ENCODE data around the gene RAB42. TPM values are rescaled to one million over a fixed set of nuclear protein-coding genes. Genes with fewer than 3 reads are reported as not detected.

The RAB42 gene
- total and polyA plus RNA-seq, 9 of the 15 experiments (the other 6 are each of a cell fraction or from before 2014, with no cell fraction given), result 0.07 to 0.14 (median 0.12) TPM; not detected in 6

DNA sequence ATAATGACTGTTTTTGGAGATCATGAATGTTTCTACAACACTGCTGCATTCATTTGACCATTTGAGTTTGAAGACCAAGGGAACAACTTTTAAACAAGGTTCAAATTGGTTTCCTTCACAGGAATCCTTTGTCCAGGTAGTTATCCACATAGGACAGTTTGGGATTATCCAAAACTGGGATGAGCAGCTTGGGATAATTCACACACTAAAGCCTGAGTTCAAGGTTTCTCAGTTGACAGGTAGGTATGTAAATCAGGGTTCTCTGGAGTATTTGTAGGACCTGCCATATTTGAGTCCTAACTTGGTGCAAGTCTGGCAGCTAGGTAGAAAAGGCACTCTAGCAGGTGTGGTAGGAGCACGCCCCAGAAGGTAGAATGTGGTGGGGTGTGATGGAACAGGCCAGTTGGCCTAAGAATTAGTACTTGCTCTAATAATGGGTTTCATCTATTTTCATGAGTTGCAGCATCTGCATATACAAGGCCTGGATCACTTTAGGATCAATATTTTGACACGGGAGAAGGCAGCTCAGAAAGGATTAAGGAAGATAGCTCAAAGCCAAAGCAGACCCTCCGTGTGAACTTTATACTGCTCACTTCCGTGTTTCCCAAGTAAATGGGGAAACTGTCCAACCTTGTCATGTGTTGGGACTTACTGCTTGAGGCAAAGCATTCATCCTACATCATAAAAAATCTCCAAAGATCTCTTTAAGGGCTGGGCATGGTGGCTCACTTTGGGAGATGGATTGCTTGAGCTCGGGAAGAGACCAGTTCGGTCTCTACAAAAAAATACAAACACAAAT, 14.1 kb upstream of the RAB42 start (continued):
- TF ChIP-seq MYNN (IDR thresholded peaks at IDR 0.05), result peak; percentile 44; the same call in 1 of the 2 replicates
- no peak for TF ChIP-seq MYNN (CRISPR knock-in tag; IDR thresholded peaks at IDR 0.05)
- TF ChIP-seq NFE2L1 (tag; IDR thresholded peaks at IDR 0.05; ENCODE audit: borderline replicate concordance, low read depth), result no peak
- no peak for TF ChIP-seq CBX1 (IDR thresholded peaks at IDR 0.05; ENCODE audit: low read depth)
- no peak for TF ChIP-seq TEAD4 (IDR thresholded peaks at IDR 0.05; ENCODE audit: low read length)
- TF ChIP-seq TEAD4 (CRISPR knock-in tag; IDR thresholded peaks at IDR 0.05; ENCODE audit: borderline replicate concordance), result no peak
- no peak for TF ChIP-seq RBM17 (IDR thresholded peaks at IDR 0.05; ENCODE audit: borderline replicate concordance, low read depth, low read length)
- TF ChIP-seq, protein P1, sequence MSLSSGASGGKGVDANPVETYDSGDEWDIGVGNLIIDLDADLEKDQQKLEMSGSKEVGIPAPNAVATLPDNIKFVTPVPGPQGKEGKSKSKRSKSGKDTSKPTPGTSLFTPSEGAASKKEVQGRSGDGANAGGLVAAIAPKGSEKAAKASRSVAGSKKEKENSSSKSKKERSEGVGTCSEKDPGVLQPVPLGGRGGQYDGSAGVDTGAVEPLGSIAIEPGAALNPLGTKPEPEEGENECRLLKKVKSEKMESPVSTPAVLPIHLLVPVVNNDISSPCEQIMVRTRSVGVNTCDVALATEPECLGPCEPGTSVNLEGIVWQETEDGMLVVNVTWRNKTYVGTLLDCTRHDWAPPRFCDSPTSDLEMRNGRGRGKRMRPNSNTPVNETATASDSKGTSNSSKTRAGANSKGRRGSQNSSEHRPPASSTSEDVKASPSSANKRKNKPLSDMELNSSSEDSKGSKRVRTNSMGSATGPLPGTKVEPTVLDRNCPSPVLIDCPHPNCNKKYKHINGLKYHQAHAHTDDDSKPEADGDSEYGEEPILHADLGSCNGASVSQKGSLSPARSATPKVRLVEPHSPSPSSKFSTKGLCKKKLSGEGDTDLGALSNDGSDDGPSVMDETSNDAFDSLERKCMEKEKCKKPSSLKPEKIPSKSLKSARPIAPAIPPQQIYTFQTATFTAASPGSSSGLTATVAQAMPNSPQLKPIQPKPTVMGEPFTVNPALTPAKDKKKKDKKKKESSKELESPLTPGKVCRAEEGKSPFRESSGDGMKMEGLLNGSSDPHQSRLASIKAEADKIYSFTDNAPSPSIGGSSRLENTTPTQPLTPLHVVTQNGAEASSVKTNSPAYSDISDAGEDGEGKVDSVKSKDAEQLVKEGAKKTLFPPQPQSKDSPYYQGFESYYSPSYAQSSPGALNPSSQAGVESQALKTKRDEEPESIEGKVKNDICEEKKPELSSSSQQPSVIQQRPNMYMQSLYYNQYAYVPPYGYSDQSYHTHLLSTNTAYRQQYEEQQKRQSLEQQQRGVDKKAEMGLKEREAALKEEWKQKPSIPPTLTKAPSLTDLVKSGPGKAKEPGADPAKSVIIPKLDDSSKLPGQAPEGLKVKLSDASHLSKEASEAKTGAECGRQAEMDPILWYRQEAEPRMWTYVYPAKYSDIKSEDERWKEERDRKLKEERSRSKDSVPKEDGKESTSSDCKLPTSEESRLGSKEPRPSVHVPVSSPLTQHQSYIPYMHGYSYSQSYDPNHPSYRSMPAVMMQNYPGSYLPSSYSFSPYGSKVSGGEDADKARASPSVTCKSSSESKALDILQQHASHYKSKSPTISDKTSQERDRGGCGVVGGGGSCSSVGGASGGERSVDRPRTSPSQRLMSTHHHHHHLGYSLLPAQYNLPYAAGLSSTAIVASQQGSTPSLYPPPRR (CRISPR knock-in tag; IDR thresholded peaks at IDR 0.05; ENCODE audit: borderline replicate concordance), result no peak
- TF ChIP-seq POLR2AphosphoS2 (IDR thresholded peaks at IDR 0.05; ENCODE audit: low read length), result peak; percentile 96
- 0 out of 4 replicates have a peak, but pooled peaks of 1 of the 2 experiments have one; percentile 46 for TF ChIP-seq HDAC1 (IDR thresholded peaks at IDR 0.05)
- 0 out of 2 replicates have a peak, but pooled peaks have one; percentile 3 for TF ChIP-seq RBFOX2 (IDR thresholded peaks at IDR 0.05; ENCODE audit: low read depth, low read length)
- TF ChIP-seq HDAC3 (IDR thresholded peaks at IDR 0.05; ENCODE audit: borderline replicate concordance, partially characterized antibody), result no peak
- TF ChIP-seq ZNF316 (IDR thresholded peaks at IDR 0.05), result no peak
- TF ChIP-seq, protein P2, sequence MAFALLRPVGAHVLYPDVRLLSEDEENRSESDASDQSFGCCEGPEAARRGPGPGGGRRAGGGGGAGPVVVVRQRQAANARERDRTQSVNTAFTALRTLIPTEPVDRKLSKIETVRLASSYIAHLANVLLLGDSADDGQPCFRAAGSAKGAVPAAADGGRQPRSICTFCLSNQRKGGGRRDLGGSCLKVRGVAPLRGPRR (CRISPR knock-in tag; IDR thresholded peaks at IDR 0.05), result no peak
- TF ChIP-seq MAFF (IDR thresholded peaks at IDR 0.05; ENCODE audit: low read length), result no peak
- TF ChIP-seq U2AF1 (optimal IDR thresholded peaks at IDR 0.05; ENCODE audit: low read depth, low read length), result no peak
- TF ChIP-seq NR1H2 (CRISPR knock-in tag; IDR thresholded peaks at IDR 0.05), result no peak
- TF ChIP-seq, protein P3, sequence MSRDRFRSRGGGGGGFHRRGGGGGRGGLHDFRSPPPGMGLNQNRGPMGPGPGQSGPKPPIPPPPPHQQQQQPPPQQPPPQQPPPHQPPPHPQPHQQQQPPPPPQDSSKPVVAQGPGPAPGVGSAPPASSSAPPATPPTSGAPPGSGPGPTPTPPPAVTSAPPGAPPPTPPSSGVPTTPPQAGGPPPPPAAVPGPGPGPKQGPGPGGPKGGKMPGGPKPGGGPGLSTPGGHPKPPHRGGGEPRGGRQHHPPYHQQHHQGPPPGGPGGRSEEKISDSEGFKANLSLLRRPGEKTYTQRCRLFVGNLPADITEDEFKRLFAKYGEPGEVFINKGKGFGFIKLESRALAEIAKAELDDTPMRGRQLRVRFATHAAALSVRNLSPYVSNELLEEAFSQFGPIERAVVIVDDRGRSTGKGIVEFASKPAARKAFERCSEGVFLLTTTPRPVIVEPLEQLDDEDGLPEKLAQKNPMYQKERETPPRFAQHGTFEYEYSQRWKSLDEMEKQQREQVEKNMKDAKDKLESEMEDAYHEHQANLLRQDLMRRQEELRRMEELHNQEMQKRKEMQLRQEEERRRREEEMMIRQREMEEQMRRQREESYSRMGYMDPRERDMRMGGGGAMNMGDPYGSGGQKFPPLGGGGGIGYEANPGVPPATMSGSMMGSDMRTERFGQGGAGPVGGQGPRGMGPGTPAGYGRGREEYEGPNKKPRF (IDR thresholded peaks at IDR 0.05; ENCODE audit: low read depth, low read length), result no peak
- no peak for TF ChIP-seq MEF2A (IDR thresholded peaks at IDR 0.05; ENCODE audit: control insufficient read depth, low read depth, low read length)
- TF ChIP-seq NFE2 (IDR thresholded peaks at IDR 0.05; ENCODE audit: low read depth), result no peak
